Endodermal cell (in vitro differentiated cells): ENCODE data around the gene CLDN6. TPM values are rescaled to one million over a fixed set of nuclear protein-coding genes. Genes with fewer than 3 reads are reported as not detected.
A peak's percentile ranks its signal among the peaks of the same experiment; 100 is the strongest.

Source experiments
- DNase-seq: peaks from one replicate; pipeline ENCODE4 v3.0.0-alpha.2; 2017
- H3K27ac ChIP-seq: 2 replicates; pipeline ENCODE4 v1.5.1; 2013; ENCODE audit warnings: mild to moderate bottlenecking, low read depth, low read length, moderate library complexity
- H3K27me3 ChIP-seq: 2 replicates; pipeline ENCODE4 v1.6.1; 2013; ENCODE audit warnings: mild to moderate bottlenecking, low read length, moderate library complexity; ENCODE audit not compliant: insufficient read depth, control insufficient read depth, poor library complexity, severe bottlenecking
- H3K36me3 ChIP-seq: 2 replicates; pipeline ENCODE4 v1.7.0; 2013; ENCODE audit warnings: mild to moderate bottlenecking, low read length, moderate library complexity; ENCODE audit not compliant: control insufficient read depth, insufficient read depth
- H3K4me1 ChIP-seq: one replicate; pipeline ENCODE4 v1.7.0; 2013; ENCODE audit warnings: low read length; ENCODE audit not compliant: control insufficient read depth, insufficient read depth
- H3K4me3 ChIP-seq: 2 replicates; pipeline ENCODE4 v1.5.1; 2013; ENCODE audit warnings: mild to moderate bottlenecking, low read length, moderate library complexity
- H3K9ac ChIP-seq: 2 replicates; pipeline ENCODE4 v1.6.1; 2013; ENCODE audit warnings: mild to moderate bottlenecking, low read length, moderate library complexity; ENCODE audit not compliant: poor library complexity, severe bottlenecking; ENCODE audit errors: extremely low read depth
- H3K9me3 ChIP-seq: 2 replicates; pipeline ENCODE4 v1.6.1; 2013; ENCODE audit warnings: mild to moderate bottlenecking, low read length, moderate library complexity; ENCODE audit not compliant: control insufficient read depth
- H3K27ac Mint-ChIP-seq: 2 replicates; pipeline ENCODE4 v1.8.0; 2020; ENCODE audit warnings: mixed read lengths
- H3K27me3 Mint-ChIP-seq: 2 replicates; pipeline ENCODE4 v1.8.0; 2021; ENCODE audit warnings: mild to moderate bottlenecking, mixed read lengths; ENCODE audit not compliant: insufficient read depth
- H3K36me3 Mint-ChIP-seq: 2 replicates; pipeline ENCODE4 v1.8.0; 2020; ENCODE audit warnings: low read depth, mixed read lengths
- H3K4me1 Mint-ChIP-seq: 2 replicates; pipeline ENCODE4 v1.8.0; 2020; ENCODE audit warnings: mixed read lengths
- H3K4me3 Mint-ChIP-seq: 2 replicates; pipeline ENCODE4 v1.8.0; 2020; ENCODE audit warnings: mild to moderate bottlenecking, moderate library complexity, mixed read lengths
- H3K9me3 Mint-ChIP-seq: 2 replicates; pipeline ENCODE4 v1.8.0; 2020; ENCODE audit warnings: mild to moderate bottlenecking, mixed read lengths
- WGBS, 2 experiments: methylation state at CpG; one replicate each; pipeline versions ENCODE4 v1.1.5 to v1.1.7; 2013; ENCODE audit warnings: missing lambda C conversion rate in 2 of 2, mixed read lengths in 1 of 2; ENCODE audit not compliant: insufficient coverage in 1 of 2, insufficient read length in 1 of 2; 5-methylcytosine and 5-hydroxymethylcytosine counted together
- long read RNA-seq, 4 experiments: library from polyadenylated mRNA in 2 of 4; library from RNA in 1 of 4; library from capped mRNA in 1 of 4; stranded (forward) in 3 of 4; unstranded in 1 of 4; transcript quantifications; one replicate each; pipeline ENCODE4 v2.0.0, GENCODE V29; 2020 to 2021; ENCODE audit warnings: inconsistent platforms in 1 of 4
- polyA plus RNA-seq, 2 experiments: library from polyadenylated mRNA; stranded (reverse); fragments of 50-300 nt; gene quantifications; one replicate each; pipeline ENCODE4 v1.2.3, GENCODE V29; 2013
- total RNA-seq, 2 donors: library from RNA; stranded (reverse); fragmentation: NEBNext Ultra II Directional in 1 of 2; extraction: Animal tissue kit (Norgen Biotek cat#: 25700) in 1 of 2; gene quantifications; 2 replicates in 1 of 2; 3 replicates in 1 of 2; pipeline ENCODE4 v1.2.1, GENCODE V29; 2021
- TF ChIP-seq, protein P1 (sequence below): fragments of 200-600 bp; sonication (generic); conservative IDR thresholded peaks from 2 replicates; pipeline ENCODE4 v1.5.0; 2021; ENCODE audit warnings: antibody characterized with exemption, mild to moderate bottlenecking

Gene CLDN6
- 100 to 1,000 TPM; 404 to 572 TPM for total RNA-seq
- polyA plus RNA-seq (2013, experiment 1 of 2) = 135 TPM
- polyA plus RNA-seq (2013, experiment 2 of 2) = 120 TPM
- long read RNA-seq, experiment 1, transcript CLDN6-201 (2 exons, 1,369 nt) = major isoform, 104 of 641 reads
- long read RNA-seq, experiment 1, partial matches to known transcripts = 10 of 641 reads
- long read RNA-seq, experiment 1, other reads (novel, unspliced or antisense) = 526 of 641 reads
- long read RNA-seq, experiment 2, transcript CLDN6-201 (2 exons, 1,369 nt) = major isoform, 467 of 513 reads
- long read RNA-seq, experiment 2, partial matches to known transcripts = 0 of 513 reads
- long read RNA-seq, experiment 2, other reads (novel, unspliced or antisense) = 45 of 513 reads
- long read RNA-seq, experiment 3, transcript CLDN6-201 (2 exons, 1,369 nt) = major isoform, 740 of 777 reads
- long read RNA-seq, experiment 3, partial matches to known transcripts = 25 of 777 reads
- long read RNA-seq, experiment 3, other reads (novel, unspliced or antisense) = 11 of 777 reads
- long read RNA-seq, experiment 4, transcript CLDN6-201 (2 exons, 1,369 nt) = major isoform, 1,515 of 1,641 reads
- long read RNA-seq, experiment 4, partial matches to known transcripts = 94 of 1,641 reads
- long read RNA-seq, experiment 4, other reads (novel, unspliced or antisense) = 32 of 1,641 reads

- Mint-ChIP-seq H3K4me3 (peak within 1 kb of the TSS; percentile 88), H3K36me3 (peaks cover 25% of the 10 kb centered on the region), H3K27me3 (peaks cover 7% of the 10 kb centered on the region), H3K27ac (peak within 1 kb of the TSS; percentile 99), H3K9me3 (no peaks in the 10 kb centered on the region), H3K4me1 (peaks cover 47% of the 10 kb centered on the region)
- peak; percentile 100 for DNase-seq
- TF ChIP-seq, protein P1, sequence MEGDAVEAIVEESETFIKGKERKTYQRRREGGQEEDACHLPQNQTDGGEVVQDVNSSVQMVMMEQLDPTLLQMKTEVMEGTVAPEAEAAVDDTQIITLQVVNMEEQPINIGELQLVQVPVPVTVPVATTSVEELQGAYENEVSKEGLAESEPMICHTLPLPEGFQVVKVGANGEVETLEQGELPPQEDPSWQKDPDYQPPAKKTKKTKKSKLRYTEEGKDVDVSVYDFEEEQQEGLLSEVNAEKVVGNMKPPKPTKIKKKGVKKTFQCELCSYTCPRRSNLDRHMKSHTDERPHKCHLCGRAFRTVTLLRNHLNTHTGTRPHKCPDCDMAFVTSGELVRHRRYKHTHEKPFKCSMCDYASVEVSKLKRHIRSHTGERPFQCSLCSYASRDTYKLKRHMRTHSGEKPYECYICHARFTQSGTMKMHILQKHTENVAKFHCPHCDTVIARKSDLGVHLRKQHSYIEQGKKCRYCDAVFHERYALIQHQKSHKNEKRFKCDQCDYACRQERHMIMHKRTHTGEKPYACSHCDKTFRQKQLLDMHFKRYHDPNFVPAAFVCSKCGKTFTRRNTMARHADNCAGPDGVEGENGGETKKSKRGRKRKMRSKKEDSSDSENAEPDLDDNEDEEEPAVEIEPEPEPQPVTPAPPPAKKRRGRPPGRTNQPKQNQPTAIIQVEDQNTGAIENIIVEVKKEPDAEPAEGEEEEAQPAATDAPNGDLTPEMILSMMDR = peak; percentile 91
- Histone ChIP-seq H3K4me1 (peaks cover 11% of the 10 kb centered on the region), H3K4me3 (peak within 1 kb of the TSS; percentile 97), H3K9ac (peak within 1 kb of the TSS; percentile 93), H3K36me3 (peaks cover 25% of the 10 kb centered on the region), H3K27me3 (no peaks in the 10 kb centered on the region), H3K27ac (peak within 1 kb of the TSS; percentile 82), H3K9me3 (no peaks in the 10 kb centered on the region)
- WGBS, 2 experiments = 2% methylated on average over 9 to 49 of the region's 52 CpGs
Observed at GRCh38 chr16:3017794-3018506, at the start of gene CLDN6. Gene CLDN6 (minus strand): TSS chr16:3018183. CDS start chr16:3016021, 2,162 bp downstream.

- no peak overlapping the region for H3K4me3 Mint-ChIP-seq
- no peak overlapping the region for H3K9ac ChIP-seq
Observed at GRCh38 chr16:3066440-3066748, 48.4 kb upstream of the CLDN6 start.

More at GRCh38 chr16:3066440-3066748, 48.4 kb upstream of the CLDN6 start:
- Histone ChIP-seq H3K9me3 (no peaks in the 10 kb centered on the region), H3K27ac (no peak overlapping the region), H3K27me3 (no peaks in the 10 kb centered on the region), H3K36me3 (no peaks in the 10 kb centered on the region), H3K4me3 (no peak overlapping the region), H3K4me1 (no peaks in the 10 kb centered on the region)
- peaks cover 4% of the 10 kb centered on the region for H3K27me3 Mint-ChIP-seq
- H3K9me3 Mint-ChIP-seq = no peaks in the 10 kb centered on the region
- H3K36me3 Mint-ChIP-seq = no peaks in the 10 kb centered on the region
- TF ChIP-seq, protein P1 = no peak
- H3K27ac Mint-ChIP-seq = no peak overlapping the region
- WGBS, 2 experiments = 91 to 100% methylated on average over 1 to 7 of the region's 7 CpGs
- DNase-seq = no peak
- no peaks in the 10 kb centered on the region for H3K4me1 Mint-ChIP-seq
